HUES64 (cell line): ENCODE results near the gene KCNG3.

Experiments used
- H3K27ac ChIP-seq: 2 replicates; pipeline ENCODE4 v1.7.0; 2013; ENCODE audit warnings: low read depth, low read length, inconsistent platforms
- H3K27me3 ChIP-seq: 2 replicates; pipeline ENCODE4 v1.6.1; 2013; ENCODE audit warnings: mild to moderate bottlenecking, low read length; ENCODE audit not compliant: insufficient read depth
- H3K36me3 ChIP-seq: 2 replicates; pipeline ENCODE4 v1.6.1; 2013; ENCODE audit warnings: mild to moderate bottlenecking, low read length; ENCODE audit not compliant: insufficient read depth
- H3K4me1 ChIP-seq: 2 replicates; pipeline ENCODE4 v1.6.1; 2013; ENCODE audit warnings: mild to moderate bottlenecking, low read length, moderate library complexity; ENCODE audit not compliant: insufficient read depth
- H3K4me3 ChIP-seq: 2 replicates; pipeline ENCODE4 v1.5.1; 2013; ENCODE audit warnings: mild to moderate bottlenecking, low read length, moderate library complexity
- H3K9ac ChIP-seq: 2 replicates; pipeline ENCODE4 v1.6.1; 2013; ENCODE audit warnings: mild to moderate bottlenecking, low read depth, low read length
- H3K9me3 ChIP-seq: 2 replicates; pipeline ENCODE4 v1.6.1; 2013; ENCODE audit warnings: low read depth, low read length; ENCODE audit not compliant: insufficient read depth
- WGBS: fragments of 150-250, 120-280 bp; methylation state at CpG from one replicate; pipeline ENCODE4 v1.1.7; 2013; ENCODE audit warnings: missing lambda C conversion rate; 5-methylcytosine and 5-hydroxymethylcytosine counted together

The KCNG3 gene

DNA sequence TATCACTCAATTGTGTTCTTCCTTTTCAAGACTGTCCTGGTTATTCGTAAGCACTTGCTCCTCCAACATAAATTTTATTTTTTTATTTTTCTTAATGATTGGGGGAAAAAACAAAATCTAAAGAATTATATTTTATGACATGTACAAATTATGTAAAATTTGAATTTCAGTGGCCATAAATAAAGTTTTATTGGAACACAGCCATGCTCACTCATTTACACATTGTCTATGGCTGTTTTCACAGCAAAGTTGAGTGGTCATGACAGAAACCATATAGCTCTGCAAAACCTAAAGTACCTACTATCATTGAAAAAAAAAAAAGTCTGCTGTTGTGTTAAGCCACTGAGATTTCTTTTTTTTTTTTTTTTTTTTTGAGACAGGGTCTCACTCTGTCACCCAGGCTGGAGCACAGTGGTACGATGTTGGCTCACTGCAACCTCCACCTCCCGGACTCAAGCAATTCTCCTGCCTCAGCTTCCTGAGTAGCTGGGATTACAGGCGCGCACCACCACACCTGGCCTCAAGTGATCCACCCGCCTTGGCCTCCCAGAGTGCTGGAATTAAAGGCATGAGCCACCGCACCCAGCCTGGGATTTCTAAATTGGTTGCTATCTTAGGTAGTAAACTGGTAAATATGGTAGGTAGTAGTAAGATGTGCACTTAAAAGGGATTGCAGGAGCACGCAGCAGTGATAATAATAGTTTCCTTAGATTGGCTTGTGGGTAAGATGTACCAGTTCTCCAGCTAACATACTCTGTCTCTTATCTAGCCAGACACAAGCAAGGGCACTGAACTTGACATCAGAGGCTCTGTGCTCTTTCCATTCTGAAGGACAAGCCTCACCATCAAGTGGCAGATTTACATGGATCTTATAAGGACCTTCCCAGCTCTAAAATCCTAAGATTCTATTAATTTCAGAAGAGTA, 44.4 kb downstream of the KCNG3 start:
- Histone ChIP-seq H3K9ac (no peak overlapping the region), H3K4me3 (no peak overlapping the region), H3K36me3 (peaks cover under 1% of the 10 kb centered on the region; the same call in 1 of the 2 replicates), H3K27me3 (no peaks in the 10 kb centered on the region), H3K4me1 (peaks cover 5% of the 10 kb centered on the region), H3K27ac (no peak overlapping the region), H3K9me3 (no peaks in the 10 kb centered on the region)
- 93% methylated on average over 7 of the region's 8 CpGs for WGBS

- Histone ChIP-seq H3K4me1 (peaks cover 5% of the 10 kb centered on the region), H3K27me3 (no peaks in the 10 kb centered on the region), H3K36me3 (peaks cover 13% of the 10 kb centered on the region; the same call in 1 of the 2 replicates), H3K27ac (no peak overlapping the region), H3K4me3 (no peak overlapping the region), H3K9ac (no peak overlapping the region), H3K9me3 (no peaks in the 10 kb centered on the region)
- WGBS: 98% methylated on average over 2 of the region's 2 CpGs
These were observed 45.6 kb downstream of the KCNG3 start for GRCh38 chr2:42448163-42448562.

GRCh38 chr2:42446503-42447271, 47.1 kb downstream of the KCNG3 start:
- no peak overlapping the region for H3K9ac ChIP-seq
- peaks cover 5% of the 10 kb centered on the region for H3K4me1 ChIP-seq
- no peaks in the 10 kb centered on the region for H3K27me3 ChIP-seq
- no peaks in the 10 kb centered on the region for H3K9me3 ChIP-seq
- no peak overlapping the region for H3K4me3 ChIP-seq
- H3K27ac ChIP-seq: no peak overlapping the region
- H3K36me3 ChIP-seq: peaks cover 20% of the 10 kb centered on the region; the same call in 1 of the 2 replicates

DNA sequence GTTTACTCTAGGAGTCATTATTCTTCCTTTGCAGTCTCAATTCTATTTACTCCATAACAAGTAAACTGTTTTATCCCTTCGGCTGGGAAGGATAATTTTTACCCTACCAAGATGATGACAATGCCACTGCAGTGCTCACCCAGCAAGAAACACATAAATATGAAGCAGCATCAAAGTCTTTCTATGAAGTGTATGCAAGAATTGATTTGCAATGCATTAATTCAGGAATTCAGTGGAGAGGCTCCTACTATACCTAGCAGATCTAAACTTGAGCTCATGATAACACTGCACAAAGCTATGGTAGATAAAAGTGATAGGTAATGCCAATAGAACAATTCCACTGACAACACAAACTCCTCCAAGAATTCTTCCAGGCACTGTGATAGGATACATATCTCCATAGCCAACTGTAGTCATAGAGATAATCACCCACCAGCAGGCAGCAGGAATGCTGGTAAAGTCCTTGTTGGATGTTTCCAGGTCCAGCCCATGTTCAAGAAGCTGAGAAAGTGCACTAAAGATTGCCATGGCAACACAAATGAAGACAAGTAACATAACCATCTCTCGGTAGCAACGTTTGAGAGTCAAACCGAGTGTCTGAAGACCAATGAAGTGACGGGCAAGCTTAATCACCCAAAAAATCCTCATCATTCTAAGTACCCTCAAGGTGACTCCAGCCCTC, 49.9 kb downstream of the KCNG3 start:
- Histone ChIP-seq H3K9ac (no peak overlapping the region), H3K4me1 (peaks cover 5% of the 10 kb centered on the region), H3K9me3 (no peaks in the 10 kb centered on the region), H3K4me3 (no peak overlapping the region), H3K27me3 (no peaks in the 10 kb centered on the region), H3K36me3 (peaks cover 20% of the 10 kb centered on the region; the same call in 1 of the 2 replicates), H3K27ac (no peak overlapping the region)
- 91% methylated on average over 5 of the region's 5 CpGs for WGBS

DNA sequence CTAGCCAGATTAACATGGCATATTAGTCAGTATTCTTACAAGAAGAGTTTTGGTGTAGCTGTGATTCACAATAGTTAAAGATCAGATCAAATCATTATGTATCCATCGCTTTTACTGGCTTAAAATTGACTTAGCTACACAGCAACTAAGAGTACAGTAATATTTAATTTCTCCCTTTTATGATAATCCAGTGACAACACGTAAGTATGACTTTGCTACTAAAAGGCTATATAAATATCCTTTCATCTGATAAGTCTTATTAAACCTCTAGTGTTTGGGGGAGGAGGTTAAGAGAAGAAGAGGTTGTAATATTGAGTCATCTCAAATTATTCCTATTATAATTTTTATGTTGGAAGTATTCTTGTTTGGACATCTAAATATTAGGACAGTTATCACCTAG, 51.0 kb downstream of the KCNG3 start:
- 92% methylated on average over 1 of the region's 2 CpGs for WGBS
- Histone ChIP-seq H3K4me1 (peaks cover 5% of the 10 kb centered on the region), H3K36me3 (peaks cover 20% of the 10 kb centered on the region; the same call in 1 of the 2 replicates), H3K9me3 (no peaks in the 10 kb centered on the region), H3K9ac (no peak overlapping the region), H3K27ac (no peak overlapping the region), H3K4me3 (no peak overlapping the region), H3K27me3 (no peaks in the 10 kb centered on the region)

- Histone ChIP-seq H3K36me3 (peaks cover 13% of the 10 kb centered on the region; the same call in 1 of the 2 replicates), H3K9ac (no peak overlapping the region), H3K4me3 (no peak overlapping the region), H3K27ac (no peak overlapping the region), H3K9me3 (no peaks in the 10 kb centered on the region), H3K27me3 (no peaks in the 10 kb centered on the region), H3K4me1 (no peaks in the 10 kb centered on the region)
These were observed 55.1 kb downstream of the KCNG3 start for GRCh38 chr2:42438685-42439084.

- no peak overlapping the region for H3K4me3 ChIP-seq
- no peak overlapping the region for H3K9ac ChIP-seq
- no peaks in the 10 kb centered on the region for H3K36me3 ChIP-seq
- H3K27ac ChIP-seq: no peak overlapping the region
- 91% methylated on average over 2 of the region's 2 CpGs for whole genome bisulfite sequencing
- H3K9me3 ChIP-seq: no peaks in the 10 kb centered on the region
- no peaks in the 10 kb centered on the region for H3K4me1 ChIP-seq
- no peaks in the 10 kb centered on the region for H3K27me3 ChIP-seq
These were observed 57.4 kb downstream of the KCNG3 start for GRCh38 chr2:42436370-42436769.

DNA sequence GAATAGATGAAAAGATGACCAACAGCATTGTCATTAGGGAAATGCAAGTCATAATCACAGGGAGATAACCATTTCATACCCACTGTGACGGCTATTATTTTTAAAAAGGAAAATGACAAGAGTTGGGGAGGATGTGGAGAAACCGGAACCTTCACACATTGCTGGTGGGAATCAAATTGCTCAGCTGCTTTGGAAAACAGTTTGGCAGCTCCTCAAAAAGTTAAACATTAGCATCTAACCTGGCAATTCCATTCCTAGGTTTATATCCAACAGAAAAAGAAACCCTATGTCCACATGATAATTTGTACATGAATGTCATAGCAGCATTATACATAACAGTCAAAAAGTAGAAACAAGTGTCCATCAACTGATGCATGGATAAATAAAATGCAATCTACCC, 58.2 kb downstream of the KCNG3 start:
- Histone ChIP-seq H3K9me3 (no peaks in the 10 kb centered on the region), H3K36me3 (no peaks in the 10 kb centered on the region), H3K27ac (no peak overlapping the region), H3K4me3 (no peak overlapping the region), H3K9ac (no peak overlapping the region), H3K4me1 (no peaks in the 10 kb centered on the region), H3K27me3 (no peaks in the 10 kb centered on the region)
- 68% methylated on average over 2 of the region's 2 CpGs for WGBS

- H3K4me1 ChIP-seq: 0 out of 2 replicates have a peak, but pooled peaks cover 3% of the 10 kb centered on the region
- H3K36me3 ChIP-seq: no peaks in the 10 kb centered on the region
- no peaks in the 10 kb centered on the region for H3K27me3 ChIP-seq
- WGBS: 94% methylated on average over 4 of the region's 4 CpGs
- H3K4me3 ChIP-seq: no peak overlapping the region
- no peak overlapping the region for H3K9ac ChIP-seq
- no peak overlapping the region for H3K27ac ChIP-seq
- H3K9me3 ChIP-seq: no peaks in the 10 kb centered on the region
These were observed 63.6 kb downstream of the KCNG3 start for GRCh38 chr2:42430188-42430587.

- H3K36me3 ChIP-seq: no peaks in the 10 kb centered on the region
- no peak overlapping the region for H3K9ac ChIP-seq
- WGBS: 95% methylated on average over 2 of the region's 2 CpGs
These were observed 64.4 kb downstream of the KCNG3 start for GRCh38 chr2:42429352-42429751.

GRCh38 chr2:42425697-42426096, 68.1 kb downstream of the KCNG3 start:
- 80% methylated on average over 2 of the region's 3 CpGs for WGBS
- H3K9me3 ChIP-seq: no peaks in the 10 kb centered on the region
- H3K36me3 ChIP-seq: no peaks in the 10 kb centered on the region
- H3K4me1 ChIP-seq: 0 out of 2 replicates have a peak, but pooled peaks cover 7% of the 10 kb centered on the region
- H3K27ac ChIP-seq: no peak overlapping the region
- no peak overlapping the region for H3K4me3 ChIP-seq
- H3K9ac ChIP-seq: no peak overlapping the region
- no peaks in the 10 kb centered on the region for H3K27me3 ChIP-seq

More at GRCh38 chr2:42429352-42429751, 64.4 kb downstream of the KCNG3 start:
- Histone ChIP-seq H3K27ac (no peak overlapping the region), H3K4me3 (no peak overlapping the region), H3K27me3 (no peaks in the 10 kb centered on the region), H3K9me3 (no peaks in the 10 kb centered on the region), H3K4me1 (0 out of 2 replicates have a peak, but pooled peaks cover 3% of the 10 kb centered on the region)
